GM21447 (cell line): ENCODE measurements around the gene UST.

Source experiments
- ATAC-seq: cut with Tn5 transposase; IDR thresholded peaks from one replicate; pipeline ENCODE4 v1.9.1; 2021; ENCODE audit not compliant: unreplicated experiment

UST gene

GRCh38 chr6:148795563-148795962 lies 48.7 kb downstream of the UST start:
- ATAC-seq: no peak

GRCh38 chr6:148799647-148800046 lies 52.8 kb downstream of the UST start:
- no peak for ATAC-seq

GRCh38 chr6:148800536-148800935 lies 53.7 kb downstream of the UST start:
- no peak for ATAC-seq

GRCh38 chr6:148803979-148804378 lies 57.1 kb downstream of the UST start:
- ATAC-seq: no peak

- no peak for ATAC-seq
Observed at GRCh38 chr6:148805777-148806176, 58.9 kb downstream of the UST start.

GRCh38 chr6:148807784-148808183 lies 61.0 kb downstream of the UST start:
- no peak for ATAC-seq

- ATAC-seq: no peak
Observed at GRCh38 chr6:148808786-148809304, 62.0 kb downstream of the UST start.

- no peak for ATAC-seq
Observed at GRCh38 chr6:148811459-148811858, 64.6 kb downstream of the UST start.

GRCh38 chr6:148814082-148814790 lies 67.4 kb downstream of the UST start:
- ATAC-seq: no peak

- no peak for ATAC-seq
Observed at GRCh38 chr6:148814869-148815268, 68.0 kb downstream of the UST start.

GRCh38 chr6:148816117-148816516 lies 69.3 kb downstream of the UST start:
- no peak for ATAC-seq

- no peak for ATAC-seq
Observed at GRCh38 chr6:148817689-148818088, 70.9 kb downstream of the UST start.

- no peak for ATAC-seq
Observed at GRCh38 chr6:148818939-148819575, 72.2 kb downstream of the UST start.

GRCh38 chr6:148819852-148820251 lies 73.0 kb downstream of the UST start:
- no peak for ATAC-seq

GRCh38 chr6:148822819-148823218 lies 76.0 kb downstream of the UST start:
- ATAC-seq: no peak

- no peak for ATAC-seq
Observed at GRCh38 chr6:148824291-148824690, 77.5 kb downstream of the UST start.

GRCh38 chr6:148824960-148825359 lies 78.1 kb downstream of the UST start:
- ATAC-seq: no peak

- no peak for ATAC-seq
Observed at GRCh38 chr6:148825492-148825891, 78.7 kb downstream of the UST start.

- no peak for ATAC-seq
Observed at GRCh38 chr6:148827416-148828045, 80.7 kb downstream of the UST start.

- no peak for ATAC-seq
Observed at GRCh38 chr6:148828047-148828446, 81.2 kb downstream of the UST start.

- ATAC-seq: no peak
Observed at GRCh38 chr6:148829415-148830101, 82.7 kb downstream of the UST start.
